Thyroid gland (tissue), 4 donors: Measurements from ENCODE around the gene LAMA3. TPM values are rescaled to one million over a fixed set of nuclear protein-coding genes. Genes with fewer than 3 reads are reported as not detected.

Experiments
- DNase-seq, 2 donors: peaks; one replicate each; pipeline ENCODE4 v3.0.0-alpha.2; 2019
- H3K27ac ChIP-seq, 3 donors: fragments of 200-600 bp; sonication (generic); 1 replicate in 2 of 3; 2 replicates in 1 of 3; pipeline ENCODE4 v1.5.1; 2016 to 2019; ENCODE audit warnings: mild to moderate bottlenecking in 1 of 3, moderate library complexity in 1 of 3
- H3K27me3 ChIP-seq: fragments of 200-600 bp; sonication (generic); one replicate; pipeline ENCODE4 v1.5.1; 2019
- H3K36me3 ChIP-seq, 2 donors: fragments of 200-600 bp; sonication (generic); one replicate each; pipeline ENCODE4 v1.5.1; 2016 to 2019
- H3K4me1 ChIP-seq, 2 donors: fragments of 200-600 bp; sonication (generic); one replicate each; pipeline ENCODE4 v1.5.1; 2017 to 2019
- H3K4me3 ChIP-seq, 3 donors: fragments of 200-600 bp; sonication (generic); replicated peaks in 1 of 3; 1 replicate in 2 of 3; 2 replicates in 1 of 3; pipeline ENCODE4 v1.5.1; 2016; ENCODE audit warnings: mild to moderate bottlenecking in 1 of 3
- H3K9me3 ChIP-seq: fragments of 200-600 bp; sonication (generic); one replicate; pipeline ENCODE4 v1.5.1; 2017
- CTCF ChIP-seq, 6 experiments: fragments of 200-600 bp in 3 of 6; fragments of 450-650 bp in 3 of 6; sonication (generic) in 3 of 6; IDR thresholded peaks; one replicate each; pipeline ENCODE4 v1.5.1; 2016 to 2019; ENCODE audit warnings: antibody characterized with exemption in 6 of 6, mild to moderate bottlenecking in 2 of 6, inconsistent platforms in 1 of 6, moderate library complexity in 1 of 6
- POLR2A ChIP-seq, 2 donors: fragments of 450-650 bp; IDR thresholded peaks; one replicate each; pipeline ENCODE4 v1.6.1; 2017; ENCODE audit warnings: antibody characterized with exemption in 2 of 2, mild to moderate bottlenecking in 2 of 2, moderate library complexity in 1 of 2
- WGBS, 2 donors: methylation state at CpG; one replicate each; pipeline ENCODE4 v1.1.5; 2017; 5-methylcytosine and 5-hydroxymethylcytosine counted together
- intact Hi-C: fragments of 100-400 bp; cut with DNase I; formaldehyde crosslinking; loops from one replicate; pipeline ENCODE4 v1.15.1; 2023
- total RNA-seq, 4 donors: library from RNA; depleted of rRNA; stranded (reverse); fragments of >200 nt; gene quantifications; one replicate each; pipeline ENCODE4 v1.2.3, GENCODE V29; 2016

Gene LAMA3
- total RNA-seq, 4 donors from 2014 or later: 7.5 to 12.1 (median 8.9) TPM

DNA sequence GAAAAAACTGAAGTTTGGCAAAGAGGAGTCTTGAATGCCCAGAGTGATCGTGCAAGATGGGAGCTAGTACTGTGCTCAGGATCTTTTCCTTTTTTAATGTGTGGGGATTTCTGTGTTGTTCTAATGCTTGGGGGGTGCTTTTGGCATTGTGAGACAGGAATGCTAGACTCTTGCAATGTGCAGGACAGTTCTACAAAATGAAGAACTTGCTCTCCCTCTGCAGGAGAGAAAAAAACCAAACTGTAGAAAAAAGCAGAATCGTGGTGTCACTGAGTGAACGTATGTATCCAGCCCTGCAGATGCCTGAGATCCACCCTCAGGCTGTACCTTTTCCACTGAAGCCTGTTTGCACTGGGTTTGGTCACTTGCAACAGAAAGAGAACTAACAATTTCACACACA, 313.2 kb downstream of the LAMA3 start:
- no peak overlapping the region for H3K27ac ChIP-seq
- intact Hi-C loops: no loop called here
- TF ChIP-seq CTCF (IDR thresholded peaks at IDR 0.05): no peak
- TF ChIP-seq POLR2A (IDR thresholded peaks at IDR 0.05): no peak
- 72 to 83% methylated on average over 3 of the region's 3 CpGs for WGBS, 2 donors
- H3K4me1 ChIP-seq: no peaks in the 10 kb centered on the region
- DNase-seq: no peak
- H3K27me3 ChIP-seq: no peaks in the 10 kb centered on the region
- H3K36me3 ChIP-seq: no peaks in the 10 kb centered on the region
- no peaks in the 10 kb centered on the region for H3K9me3 ChIP-seq
- H3K4me3 ChIP-seq: no peak overlapping the region

DNA sequence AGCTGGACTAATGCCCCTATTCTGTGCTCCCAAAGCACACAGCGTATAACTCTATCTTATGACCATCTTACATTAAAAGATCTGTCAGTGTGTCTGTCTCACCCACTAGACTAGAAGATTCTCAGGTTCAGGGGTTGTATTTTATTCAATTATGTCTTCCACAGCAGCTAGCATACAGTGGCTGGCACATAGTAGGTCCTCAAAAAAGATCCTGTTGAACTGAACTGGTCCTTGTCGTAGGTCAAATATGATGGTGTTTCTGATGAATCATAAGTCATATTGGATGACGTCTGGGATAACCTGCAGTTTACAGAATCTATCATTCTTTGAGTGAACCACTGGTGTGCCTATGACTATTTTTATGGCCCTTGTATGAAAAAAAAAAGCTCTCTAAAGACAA, 314.0 kb downstream of the LAMA3 start:
- H3K9me3 ChIP-seq: no peaks in the 10 kb centered on the region
- H3K4me1 ChIP-seq: no peaks in the 10 kb centered on the region
- H3K36me3 ChIP-seq: no peaks in the 10 kb centered on the region
- no peak for TF ChIP-seq CTCF (IDR thresholded peaks at IDR 0.05)
- 93 to 94% methylated on average over 3 of the region's 3 CpGs for WGBS, 2 donors
- DNase-seq: no peak
- no peak overlapping the region for H3K27ac ChIP-seq
- intact Hi-C loops: no loop called here
- H3K4me3 ChIP-seq: no peak overlapping the region
- H3K27me3 ChIP-seq: no peaks in the 10 kb centered on the region

DNA sequence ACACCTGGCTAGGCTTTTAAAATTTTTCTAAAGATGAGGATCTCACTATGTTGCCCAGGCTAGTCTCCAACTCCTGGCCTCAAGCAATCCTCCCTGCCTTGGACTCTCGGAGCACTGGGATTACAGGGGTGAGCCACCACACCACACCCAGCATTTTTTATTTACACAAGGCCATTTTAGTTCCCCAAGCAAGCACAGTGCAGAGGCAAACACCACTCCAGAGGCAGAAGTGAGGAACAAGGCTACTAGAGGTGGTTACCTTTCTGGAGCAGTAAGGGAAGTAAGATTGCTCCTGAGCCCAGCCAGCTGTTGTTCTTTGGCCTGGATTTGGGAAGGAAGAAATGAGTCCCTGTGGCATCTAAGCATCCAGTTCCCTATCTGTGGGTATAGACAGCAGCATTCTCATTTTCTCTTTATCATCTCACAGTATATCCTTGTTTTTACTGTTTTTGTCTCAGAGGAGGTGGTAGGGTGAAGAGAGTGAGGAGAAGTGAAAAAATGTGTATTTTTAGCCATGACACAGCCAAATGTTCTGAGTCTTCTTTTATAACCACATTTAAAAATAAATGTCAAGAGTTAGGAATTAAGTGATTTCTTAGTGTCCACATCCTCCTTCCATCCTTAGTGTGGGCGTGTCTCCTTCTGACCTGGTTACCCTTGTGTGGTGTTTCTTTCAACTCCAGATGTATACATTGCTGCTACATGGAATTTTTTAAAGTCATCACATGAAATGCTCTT, 314.8 kb downstream of the LAMA3 start:
- intact Hi-C loops: no loop called here
- DNase-seq: no peak
- 91 to 95% methylated on average over 2 of the region's 2 CpGs for WGBS, 2 donors
- Histone ChIP-seq H3K27ac (no peak overlapping the region), H3K36me3 (no peaks in the 10 kb centered on the region), H3K27me3 (no peaks in the 10 kb centered on the region), H3K4me3 (no peak overlapping the region), H3K4me1 (no peaks in the 10 kb centered on the region), H3K9me3 (no peaks in the 10 kb centered on the region)
- no peak for TF ChIP-seq CTCF (IDR thresholded peaks at IDR 0.05)
- no peak for TF ChIP-seq POLR2A (IDR thresholded peaks at IDR 0.05)

Other genes with a start within 250 kb of the LAMA3 start
- gene RIOK3, start 236.2 kb upstream of the LAMA3 start, total RNA-seq: 10 to 100 TPM; 51.2 to 85.7 (median 63.6) TPM
- 10 to 100 TPM; 18.1 to 25.1 (median 21.7) TPM for gene RMC1, start 185.9 kb upstream of the LAMA3 start, total RNA-seq
- 10 to 100 TPM; 32.8 to 68.6 (median 42.0) TPM for gene NPC1, start 102.9 kb upstream of the LAMA3 start, total RNA-seq
- gene ANKRD29, start 26.5 kb upstream of the LAMA3 start, total RNA-seq: 1 to 10 TPM; 3.4 to 6.1 (median 4.5) TPM